MM.1S (cell line): ENCODE data around the gene TMEM174.

Source experiments
- DNase-seq: peaks from one replicate; pipeline ENCODE4 v3.0.0-alpha.2; 2015
- H2AFZ ChIP-seq: fragments of 300-600 bp; sonication (generic); 2 replicates; pipeline ENCODE4 v1.6.0; 2016; ENCODE audit warnings: antibody characterized with exemption, low read length
- H3F3A ChIP-seq: fragments of 300-600 bp; sonication (generic); 2 replicates; pipeline ENCODE4 v1.6.1; 2016; ENCODE audit warnings: mild to moderate bottlenecking, antibody characterized with exemption, low read length, moderate library complexity, mixed read lengths; ENCODE audit not compliant: insufficient read depth
- H3K27ac ChIP-seq: fragments of 300-600 bp; sonication (generic); 2 replicates; pipeline ENCODE4 v1.5.1; 2016; ENCODE audit warnings: mild to moderate bottlenecking, low read length
- H3K27me3 ChIP-seq: fragments of 300-600 bp; sonication (generic); replicated peaks from 2 replicates; pipeline ENCODE4 v1.6.0; 2016; ENCODE audit warnings: low read length; ENCODE audit not compliant: insufficient read depth
- H3K36me3 ChIP-seq: fragments of 300-600 bp; sonication (generic); replicated peaks from 2 replicates; pipeline ENCODE4 v1.6.1; 2016; ENCODE audit warnings: mild to moderate bottlenecking, low read length, mixed read lengths; ENCODE audit not compliant: insufficient read depth
- H3K4me1 ChIP-seq: fragments of 300-600 bp; sonication (generic); 2 replicates; pipeline ENCODE4 v1.6.1; 2016; ENCODE audit warnings: low read length, mixed read lengths
- H3K4me2 ChIP-seq: fragments of 300-600 bp; sonication (generic); 2 replicates; pipeline ENCODE4 v1.6.0; 2016; ENCODE audit warnings: low read depth, low read length
- H3K4me3 ChIP-seq: fragments of 300-600 bp; sonication (generic); 2 replicates; pipeline ENCODE4 v1.5.1; 2016; ENCODE audit warnings: low read length, mixed read lengths
- H3K79me2 ChIP-seq: fragments of 300-600 bp; sonication (generic); 2 replicates; pipeline ENCODE4 v1.6.1; 2016; ENCODE audit warnings: mixed run types, low read length, mixed read lengths
- H3K9ac ChIP-seq: fragments of 300-600 bp; sonication (generic); 2 replicates; pipeline ENCODE4 v1.6.1; 2016; ENCODE audit warnings: low read length, mixed read lengths
- H3K9me2 ChIP-seq: fragments of 300-600 bp; sonication (generic); replicated peaks from 2 replicates; pipeline ENCODE4 v1.6.1; 2016; ENCODE audit warnings: mild to moderate bottlenecking, low read length, mixed read lengths; ENCODE audit not compliant: insufficient read depth
- H3K9me3 ChIP-seq: fragments of 300-600 bp; sonication (generic); replicated peaks from 2 replicates; pipeline ENCODE4 v1.6.1; 2016; ENCODE audit warnings: mild to moderate bottlenecking, low read length, mixed read lengths; ENCODE audit not compliant: insufficient read depth
- H4K20me1 ChIP-seq: fragments of 300-600 bp; sonication (generic); 2 replicates; pipeline ENCODE4 v1.6.1; 2016; ENCODE audit warnings: mild to moderate bottlenecking, low read length, moderate library complexity, mixed read lengths; ENCODE audit not compliant: insufficient read depth
- CTCF ChIP-seq: fragments of 300-600 bp; sonication (generic); IDR thresholded peaks from 2 replicates; pipeline ENCODE4 v1.5.1; 2016; ENCODE audit warnings: antibody characterized with exemption, low read length, mixed read lengths
- EZH2 ChIP-seq: fragments of 300-600 bp; sonication (generic); optimal IDR thresholded peaks from 2 replicates; pipeline ENCODE3; 2017; ENCODE audit warnings: low read depth, mild to moderate bottlenecking, antibody characterized with exemption, low read length, mixed read lengths
- EZH2phosphoT487 ChIP-seq: fragments of 300-600 bp; sonication (generic); IDR thresholded peaks from 2 replicates; pipeline ENCODE4 v1.6.1; 2018; ENCODE audit warnings: antibody characterized with exemption, low read length

TMEM174 gene

GRCh38 chr5:73126957-73127356 lies 46.0 kb upstream of the TMEM174 start:
- no peaks in the 10 kb centered on the region for H3F3A ChIP-seq
- no peak overlapping the region; the same call in 1 of the 2 replicates for H3K27ac ChIP-seq
- peaks cover 23% of the 10 kb centered on the region for H3K27me3 ChIP-seq
- no peaks in the 10 kb centered on the region for H3K9me3 ChIP-seq
- H3K9ac ChIP-seq: no peak overlapping the region
- H3K79me2 ChIP-seq: no peaks in the 10 kb centered on the region
- H3K4me2 ChIP-seq: 0 out of 2 replicates have a peak overlapping the region, but pooled peaks have one; percentile 6
- H3K9me2 ChIP-seq: no peaks in the 10 kb centered on the region
- peak; percentile 31 for DNase-seq
- H3K4me3 ChIP-seq: no peak overlapping the region
- H3K4me1 ChIP-seq: peaks cover 5% of the 10 kb centered on the region; the same call in 1 of the 2 replicates
- H3K36me3 ChIP-seq: no peaks in the 10 kb centered on the region
- no peaks in the 10 kb centered on the region for H4K20me1 ChIP-seq
- TF ChIP-seq EZH2phosphoT487: no peak
- no peak for TF ChIP-seq CTCF
- TF ChIP-seq EZH2: no peak
- no peak overlapping the region for H2AFZ ChIP-seq

GRCh38 chr5:73129143-73129542 lies 43.9 kb upstream of the TMEM174 start:
- H3K4me2 ChIP-seq: no peak overlapping the region
- no peak overlapping the region for H3K9ac ChIP-seq
- TF ChIP-seq EZH2 (no peak), EZH2phosphoT487 (no peak), CTCF (no peak)
- no peak overlapping the region for H2AFZ ChIP-seq
- no peaks in the 10 kb centered on the region for H3K9me2 ChIP-seq
- H3K79me2 ChIP-seq: no peaks in the 10 kb centered on the region
- H3K4me1 ChIP-seq: no peaks in the 10 kb centered on the region
- peaks cover 10% of the 10 kb centered on the region for H3K27me3 ChIP-seq
- H3K36me3 ChIP-seq: no peaks in the 10 kb centered on the region
- H3K27ac ChIP-seq: no peak overlapping the region
- H3F3A ChIP-seq: no peaks in the 10 kb centered on the region
- no peaks in the 10 kb centered on the region for H3K9me3 ChIP-seq
- no peak for DNase-seq
- H3K4me3 ChIP-seq: no peak overlapping the region
- H4K20me1 ChIP-seq: no peaks in the 10 kb centered on the region

GRCh38 chr5:73130811-73131210 lies 42.2 kb upstream of the TMEM174 start:
- Histone ChIP-seq H3K9me2 (no peaks in the 10 kb centered on the region), H2AFZ (no peak overlapping the region), H3K27me3 (no peaks in the 10 kb centered on the region), H3K4me3 (no peak overlapping the region), H3K9ac (no peak overlapping the region), H3F3A (no peaks in the 10 kb centered on the region), H3K27ac (no peak overlapping the region), H3K4me2 (no peak overlapping the region), H3K4me1 (no peaks in the 10 kb centered on the region), H3K79me2 (no peaks in the 10 kb centered on the region), H3K36me3 (no peaks in the 10 kb centered on the region), H4K20me1 (no peaks in the 10 kb centered on the region), H3K9me3 (no peaks in the 10 kb centered on the region)
- DNase-seq: no peak
- TF ChIP-seq EZH2phosphoT487 (no peak), CTCF (no peak), EZH2 (no peak)
